Measurements from ENCODE around the gene PLK5.

PLK5 gene

DNA sequence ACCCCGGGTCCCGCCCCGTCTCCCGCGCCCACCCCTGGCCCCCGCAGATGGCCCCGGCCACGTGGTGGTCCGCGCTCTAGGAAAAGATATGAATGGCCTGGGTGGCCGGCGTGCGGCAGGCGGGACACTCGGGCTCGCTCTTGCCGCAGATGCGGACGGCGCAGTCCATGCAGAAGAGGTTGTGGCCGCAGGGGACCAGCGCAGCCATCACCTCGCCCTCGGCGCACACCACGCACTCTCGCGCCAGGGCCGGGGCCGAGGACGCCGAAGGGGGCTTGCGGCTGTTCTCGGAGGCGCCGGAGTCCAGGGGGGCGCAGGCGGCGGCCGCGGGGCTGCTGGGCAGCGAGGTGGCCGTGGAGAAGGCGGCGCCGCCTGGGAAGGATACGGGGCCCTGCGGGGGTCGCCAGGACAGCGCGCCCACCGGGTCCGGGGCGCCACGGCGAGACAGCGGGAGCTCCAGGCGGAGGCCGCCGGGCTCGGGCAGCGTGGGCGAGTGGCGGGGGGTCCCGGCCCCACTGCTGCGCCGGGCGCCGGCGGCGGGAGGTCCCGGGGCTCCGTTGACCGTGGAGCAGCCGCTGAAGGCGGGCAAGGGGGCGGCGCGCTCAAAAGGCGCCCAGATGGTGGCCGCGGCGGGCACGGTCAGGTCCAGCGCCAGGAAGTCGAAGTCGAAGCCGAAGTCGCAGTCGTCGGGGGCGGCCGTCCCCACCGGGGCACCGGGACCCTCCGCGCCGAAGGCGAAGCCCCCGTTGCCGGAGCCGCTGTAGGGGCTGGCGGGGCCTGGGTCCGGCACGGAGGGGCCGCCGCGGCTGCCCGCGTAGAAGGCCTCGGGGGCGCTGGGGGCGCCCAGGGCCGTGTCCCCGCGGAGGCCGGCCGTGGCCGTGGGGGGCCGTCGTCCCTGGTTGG is 31.9 kb downstream of the PLK5 start:
- no CpG with 5 or more reads among the region's 121 CpGs for WGBS, 2 donors (ENCODE audit: extremely low coverage in 2 of 2, insufficient read length in 2 of 2, insufficient replicate concordance in 1 of 2)

DNA sequence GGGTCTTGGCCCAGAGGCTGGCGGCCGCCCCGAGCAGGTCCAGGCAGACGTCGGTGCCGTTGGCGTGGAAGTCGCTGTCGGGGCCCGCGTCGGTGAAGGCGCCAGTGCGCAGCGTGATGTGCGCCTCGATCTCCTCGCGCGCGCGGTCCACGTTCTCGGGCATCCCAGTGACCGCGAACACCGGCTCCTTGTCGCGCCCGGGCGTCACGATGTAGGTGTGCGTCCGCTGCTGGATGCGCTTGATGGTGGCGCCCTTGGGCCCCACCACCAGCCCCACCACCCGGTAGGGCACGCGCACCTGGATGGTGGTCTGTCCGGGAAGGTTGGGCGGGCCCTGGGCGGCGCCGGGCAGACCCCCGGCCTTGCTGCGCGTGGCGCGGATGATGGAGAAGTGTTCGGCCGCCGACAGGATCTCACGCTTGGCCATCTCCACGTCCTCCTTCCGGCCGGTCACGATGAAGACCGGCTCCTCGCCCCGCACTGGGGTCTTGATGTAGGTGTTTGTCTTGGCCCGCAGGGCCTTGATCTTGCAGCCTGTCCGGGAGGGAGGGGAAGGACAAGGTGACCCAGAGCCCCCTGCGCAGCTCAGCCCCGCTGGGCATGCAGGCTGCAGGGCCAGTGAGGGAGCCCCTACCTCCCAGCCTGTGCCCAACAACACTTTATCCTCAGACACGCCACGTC is 32.7 kb downstream of the PLK5 start:
- Histone ChIP-seq H3K4me2 (ENCODE audit: insufficient read depth, low read length, poor library complexity, severe bottlenecking) (no peak overlapping the region), H3K36me3 (replicated peaks in 1 of 2; ENCODE audit: control insufficient read depth in 2 of 2, insufficient read depth in 2 of 2, low read length in 2 of 2) (peaks cover 32 to 51% of the 10 kb centered on the region in 2 donors), H2BK120ac (ENCODE audit: low read depth, low read length) (no peak overlapping the region), H3K27ac (replicated peaks; ENCODE audit: low read length) (no peak overlapping the region), H3K27me3 (ENCODE audit: control insufficient read depth in 3 of 3, insufficient read depth in 3 of 3, low read depth in 1 of 3, low read length in 3 of 3) (no peaks in the 10 kb centered on the region), H2BK15ac (ENCODE audit: low read length) (no peak overlapping the region), H3K18ac (ENCODE audit: low read length) (no peak overlapping the region), H4K8ac (ENCODE audit: low read depth, low read length) (peak overlapping the region; percentile 92), H3K4me1 (ENCODE audit: control insufficient read depth in 2 of 2, insufficient read depth in 1 of 2, low read depth in 1 of 2, low read length in 2 of 2) (peaks cover 2% of the 10 kb centered on the region in 2 donors), H2AK5ac (ENCODE audit: low read depth, low read length) (no peak overlapping the region), H3K4ac (ENCODE audit: low read length) (no peak overlapping the region), H3K9ac (ENCODE audit: low read depth, low read length, poor library complexity) (no peak overlapping the region), H2BK5ac (ENCODE audit: low read length) (no peak overlapping the region), H3K4me3 (ENCODE audit: low read length in 2 of 2) (no peak overlapping the region), H3K14ac (ENCODE audit: low read length) (no peak overlapping the region), H3K9me3 (replicated peaks in 1 of 2; ENCODE audit: control insufficient read depth in 2 of 2, insufficient read depth in 1 of 2, low read depth in 1 of 2, low read length in 2 of 2) (peaks cover 0 to 7% of the 10 kb centered on the region in 2 donors), H3K79me1 (ENCODE audit: low read depth, low read length) (peaks cover 46% of the 10 kb centered on the region), H3K23ac (ENCODE audit: low read depth, low read length, poor library complexity) (no peak overlapping the region), H2AFZ (ENCODE audit: low read length) (no peak overlapping the region), H4K91ac (ENCODE audit: low read depth, low read length, poor library complexity) (no peak overlapping the region), H2BK12ac (ENCODE audit: low read length) (no peak overlapping the region)
- no peak for DNase-seq (ENCODE audit: low spot score)
- no CpG with 5 or more reads among the region's 66 CpGs for WGBS, 2 donors (ENCODE audit: extremely low coverage in 2 of 2, insufficient read length in 2 of 2, insufficient replicate concordance in 1 of 2)

More for the DNA sequence above, 31.9 kb downstream of the PLK5 start:
- DNase-seq (ENCODE audit: low spot score): no peak
- Histone ChIP-seq H3K23ac (ENCODE audit: low read depth, low read length, poor library complexity) (no peak overlapping the region), H3K18ac (ENCODE audit: low read length) (no peak overlapping the region), H2BK12ac (ENCODE audit: low read length) (no peak overlapping the region), H4K91ac (ENCODE audit: low read depth, low read length, poor library complexity) (no peak overlapping the region), H2AK5ac (ENCODE audit: low read depth, low read length) (no peak overlapping the region), H2BK120ac (ENCODE audit: low read depth, low read length) (no peak overlapping the region), H3K9ac (ENCODE audit: low read depth, low read length, poor library complexity) (no peak overlapping the region), H2BK15ac (ENCODE audit: low read length) (no peak overlapping the region), H3K27ac (replicated peaks; ENCODE audit: low read length) (no peak overlapping the region), H3K9me3 (replicated peaks in 1 of 2; ENCODE audit: control insufficient read depth in 2 of 2, insufficient read depth in 1 of 2, low read depth in 1 of 2, low read length in 2 of 2) (peaks cover 0 to 6% of the 10 kb centered on the region in 2 donors), H3K4me2 (ENCODE audit: insufficient read depth, low read length, poor library complexity, severe bottlenecking) (no peak overlapping the region), H3K4ac (ENCODE audit: low read length) (no peak overlapping the region), H3K14ac (ENCODE audit: low read length) (no peak overlapping the region), H3K4me3 (ENCODE audit: low read length in 2 of 2) (no peak overlapping the region), H3K79me1 (ENCODE audit: low read depth, low read length) (peaks cover 41% of the 10 kb centered on the region), H2BK5ac (ENCODE audit: low read length) (no peak overlapping the region), H4K8ac (ENCODE audit: low read depth, low read length) (no peak overlapping the region), H3K36me3 (replicated peaks in 1 of 2; ENCODE audit: control insufficient read depth in 2 of 2, insufficient read depth in 2 of 2, low read length in 2 of 2) (peaks cover 27 to 44% of the 10 kb centered on the region in 2 donors), H2AFZ (ENCODE audit: low read length) (no peak overlapping the region), H3K4me1 (ENCODE audit: control insufficient read depth in 2 of 2, insufficient read depth in 1 of 2, low read depth in 1 of 2, low read length in 2 of 2) (peaks cover 2% of the 10 kb centered on the region in 2 donors), H3K27me3 (ENCODE audit: control insufficient read depth in 3 of 3, insufficient read depth in 3 of 3, low read depth in 1 of 3, low read length in 3 of 3) (no peaks in the 10 kb centered on the region)

DNA sequence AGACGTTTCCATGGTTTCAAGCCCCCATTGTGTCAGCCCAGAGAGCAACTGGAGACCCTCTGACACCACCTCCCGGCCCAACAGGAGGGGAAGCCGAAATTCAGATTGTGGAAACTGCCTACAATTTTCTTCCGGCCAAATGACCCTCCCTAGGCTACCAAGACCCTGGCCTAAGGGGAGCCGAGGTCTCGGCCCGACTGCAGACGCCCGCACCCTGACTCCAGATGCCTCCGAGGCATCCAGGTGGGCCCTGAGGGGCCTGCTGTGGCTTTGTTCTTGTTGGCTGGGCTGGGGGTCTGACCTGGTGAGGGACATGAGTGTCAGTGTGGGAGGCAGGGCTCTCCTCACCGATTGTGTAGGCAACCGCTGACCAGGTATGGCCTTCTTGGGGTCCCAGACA is 34.7 kb downstream of the PLK5 start:
- H3K4me1 ChIP-seq (ENCODE audit: control insufficient read depth in 2 of 2, insufficient read depth in 1 of 2, low read depth in 1 of 2, low read length in 2 of 2): peaks cover 2% of the 10 kb centered on the region in 2 donors
- H2AFZ ChIP-seq (ENCODE audit: low read length): no peak overlapping the region

DNA sequence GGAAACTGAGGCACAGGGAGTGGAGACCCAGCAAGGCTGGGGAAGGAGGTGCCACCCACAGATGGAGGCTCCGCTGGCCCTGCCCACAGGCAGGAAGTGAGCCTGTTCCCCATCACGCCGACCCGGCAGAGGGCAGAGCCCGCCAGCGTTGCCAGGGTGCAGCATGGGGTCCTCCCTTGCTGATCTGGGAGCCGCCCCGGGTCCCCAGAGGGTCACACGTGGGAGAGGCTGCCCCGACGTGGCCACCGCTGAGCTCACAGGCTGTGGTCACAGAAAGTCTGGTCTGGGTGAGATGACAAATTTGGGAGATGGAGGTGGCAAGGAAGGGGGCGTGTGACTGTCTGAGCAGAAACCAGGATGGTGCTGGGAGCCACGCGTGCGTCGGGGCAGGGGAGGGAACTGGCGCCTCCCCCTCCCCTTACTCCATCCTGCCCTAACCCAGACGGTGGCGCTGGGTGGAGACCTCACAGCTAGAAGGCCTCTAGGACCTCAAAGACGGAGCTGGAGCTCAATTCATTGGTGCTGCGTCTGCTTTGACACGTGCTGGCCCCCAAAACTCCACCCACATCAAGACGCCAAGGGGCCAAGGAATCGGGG is 36.5 kb downstream of the PLK5 start:
- H2BK15ac ChIP-seq (ENCODE audit: low read length): no peak overlapping the region
- H4K91ac ChIP-seq (ENCODE audit: low read depth, low read length, poor library complexity): no peak overlapping the region
- peak overlapping the region; percentile 11 for H3K23ac ChIP-seq (ENCODE audit: low read depth, low read length, poor library complexity)
- WGBS, 2 donors (ENCODE audit: extremely low coverage in 2 of 2, insufficient read length in 2 of 2, insufficient replicate concordance in 1 of 2): no CpG with 5 or more reads among the region's 25 CpGs
- no peak overlapping the region for H2BK12ac ChIP-seq (ENCODE audit: low read length)
- H3K4me2 ChIP-seq (ENCODE audit: insufficient read depth, low read length, poor library complexity, severe bottlenecking): no peak overlapping the region
- no peak overlapping the region for H3K4ac ChIP-seq (ENCODE audit: low read length)
- H3K79me1 ChIP-seq (ENCODE audit: low read depth, low read length): peaks cover 50% of the 10 kb centered on the region
- H2BK5ac ChIP-seq (ENCODE audit: low read length): peak overlapping the region; percentile 76
- no peaks in the 10 kb centered on the region for H3K27me3 ChIP-seq (ENCODE audit: control insufficient read depth in 3 of 3, insufficient read depth in 3 of 3, low read depth in 1 of 3, low read length in 3 of 3)
- no peak overlapping the region for H3K27ac ChIP-seq (replicated peaks; ENCODE audit: low read length)
- no peak overlapping the region for H3K14ac ChIP-seq (ENCODE audit: low read length)
- peaks cover 37 to 74% of the 10 kb centered on the region in 2 donors for H3K36me3 ChIP-seq (replicated peaks in 1 of 2; ENCODE audit: control insufficient read depth in 2 of 2, insufficient read depth in 2 of 2, low read length in 2 of 2)
- H3K9ac ChIP-seq (ENCODE audit: low read depth, low read length, poor library complexity): peak overlapping the region; percentile 80
- H3K9me3 ChIP-seq (replicated peaks in 1 of 2; ENCODE audit: control insufficient read depth in 2 of 2, insufficient read depth in 1 of 2, low read depth in 1 of 2, low read length in 2 of 2): peaks cover 0 to 8% of the 10 kb centered on the region in 2 donors
- no peak overlapping the region for H3K4me3 ChIP-seq (ENCODE audit: low read length in 2 of 2)
- H2AFZ ChIP-seq (ENCODE audit: low read length): no peak overlapping the region
- no peak for DNase-seq (ENCODE audit: low spot score)
- H3K18ac ChIP-seq (ENCODE audit: low read length): no peak overlapping the region
- H2BK120ac ChIP-seq (ENCODE audit: low read depth, low read length): no peak overlapping the region
- H3K4me1 ChIP-seq (ENCODE audit: control insufficient read depth in 2 of 2, insufficient read depth in 1 of 2, low read depth in 1 of 2, low read length in 2 of 2): peaks cover 3 to 6% of the 10 kb centered on the region in 2 donors
- no peak overlapping the region for H2AK5ac ChIP-seq (ENCODE audit: low read depth, low read length)
- no peak overlapping the region for H4K8ac ChIP-seq (ENCODE audit: low read depth, low read length)

More for the DNA sequence above, 34.7 kb downstream of the PLK5 start:
- WGBS, 2 donors (ENCODE audit: extremely low coverage in 2 of 2, insufficient read length in 2 of 2, insufficient replicate concordance in 1 of 2): no CpG with 5 or more reads among the region's 12 CpGs
- Histone ChIP-seq H3K27ac (replicated peaks; ENCODE audit: low read length) (no peak overlapping the region), H3K4ac (ENCODE audit: low read length) (no peak overlapping the region), H3K9me3 (replicated peaks in 1 of 2; ENCODE audit: control insufficient read depth in 2 of 2, insufficient read depth in 1 of 2, low read depth in 1 of 2, low read length in 2 of 2) (peaks cover 0 to 8% of the 10 kb centered on the region in 2 donors), H2BK12ac (ENCODE audit: low read length) (no peak overlapping the region), H2BK15ac (ENCODE audit: low read length) (no peak overlapping the region), H3K36me3 (replicated peaks in 1 of 2; ENCODE audit: control insufficient read depth in 2 of 2, insufficient read depth in 2 of 2, low read length in 2 of 2) (peaks cover 41 to 66% of the 10 kb centered on the region in 2 donors), H3K9ac (ENCODE audit: low read depth, low read length, poor library complexity) (no peak overlapping the region), H2BK120ac (ENCODE audit: low read depth, low read length) (no peak overlapping the region), H4K91ac (ENCODE audit: low read depth, low read length, poor library complexity) (no peak overlapping the region), H3K4me3 (ENCODE audit: low read length in 2 of 2) (no peak overlapping the region), H3K79me1 (ENCODE audit: low read depth, low read length) (peaks cover 50% of the 10 kb centered on the region), H3K14ac (ENCODE audit: low read length) (no peak overlapping the region), H3K27me3 (ENCODE audit: control insufficient read depth in 3 of 3, insufficient read depth in 3 of 3, low read depth in 1 of 3, low read length in 3 of 3) (no peaks in the 10 kb centered on the region), H3K4me2 (ENCODE audit: insufficient read depth, low read length, poor library complexity, severe bottlenecking) (no peak overlapping the region), H3K23ac (ENCODE audit: low read depth, low read length, poor library complexity) (no peak overlapping the region), H3K18ac (ENCODE audit: low read length) (no peak overlapping the region), H2BK5ac (ENCODE audit: low read length) (no peak overlapping the region), H2AK5ac (ENCODE audit: low read depth, low read length) (no peak overlapping the region), H4K8ac (ENCODE audit: low read depth, low read length) (no peak overlapping the region)
- DNase-seq (ENCODE audit: low spot score): no peak
